Amniotic stem cell (primary cell): Measurements from ENCODE around the gene B2M.
"Not testable (repeated sequence)": the region's sequence is repeated elsewhere in the genome, so short reads cannot be mapped to it uniquely, and the experiment has no call there.

ENCODE experiments used
- DNase-seq: peaks from one replicate; lab custom pipeline; 2025; lab: John Stamatoyannopoulos, UW

The B2M gene

DNA sequence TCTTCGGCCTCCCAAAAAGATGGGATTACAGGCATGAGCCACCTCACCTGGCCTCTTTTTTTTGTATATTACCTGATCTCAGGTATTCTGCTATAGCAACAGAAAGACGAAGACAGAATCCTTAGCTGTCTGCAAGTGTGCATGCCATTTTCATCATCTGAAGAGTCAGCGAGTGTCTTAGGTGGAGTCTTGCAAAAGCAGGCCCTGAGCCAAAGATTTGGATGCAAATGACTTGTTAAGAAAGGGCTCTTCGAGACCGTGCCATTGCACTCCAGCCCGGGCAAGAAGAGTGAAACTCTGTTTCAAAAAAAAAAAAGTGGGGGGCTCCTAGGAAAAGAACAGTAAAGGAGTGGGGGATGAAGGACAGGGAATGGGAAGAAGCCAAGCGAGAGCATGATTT is 14.8 kb downstream of the B2M start:
- DNase-seq, result no peak

DNA sequence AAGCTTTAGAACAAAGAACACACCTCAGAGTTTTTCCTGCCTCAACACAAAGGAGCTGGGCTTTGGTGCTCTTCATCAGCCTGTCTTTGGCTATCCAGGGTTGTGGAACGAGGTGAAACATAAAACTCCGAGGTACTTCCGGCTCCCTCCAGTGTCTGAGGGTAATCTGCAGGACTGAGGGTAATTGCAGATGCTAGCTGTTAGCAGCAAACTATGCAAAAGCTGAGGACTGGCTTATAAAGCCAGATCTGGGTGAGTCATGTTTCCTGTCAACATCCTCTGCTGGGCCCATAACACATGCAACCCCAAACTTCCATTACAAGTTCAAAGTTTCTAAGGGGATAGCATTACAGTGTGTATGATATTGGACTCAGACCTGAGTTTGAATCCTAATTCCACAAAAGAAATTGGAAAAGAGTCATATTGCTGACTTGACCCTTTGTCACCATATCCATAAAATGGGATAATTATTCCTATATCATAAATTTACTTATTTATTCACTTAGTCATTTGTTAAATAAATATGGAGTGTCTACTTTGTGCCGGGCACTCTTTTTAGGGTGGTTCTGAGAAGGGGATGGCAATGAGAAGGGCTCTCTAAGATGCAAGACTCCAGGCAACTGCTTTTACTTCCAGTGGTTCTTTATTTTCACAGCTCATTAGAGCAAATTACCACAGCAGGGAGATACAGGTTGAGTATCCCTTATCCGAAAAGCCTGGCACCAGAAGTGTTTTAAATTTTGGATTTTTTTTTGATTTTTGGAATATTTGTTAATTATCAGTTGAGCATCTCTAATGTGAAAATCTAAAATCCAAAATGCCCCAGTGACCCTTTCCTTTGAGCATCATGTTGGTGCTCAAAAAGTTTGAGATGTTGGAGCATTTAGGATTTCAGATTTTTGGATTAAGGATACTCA is 15.5 kb downstream of the B2M start:
- peak; percentile 67 for DNase-seq

DNA sequence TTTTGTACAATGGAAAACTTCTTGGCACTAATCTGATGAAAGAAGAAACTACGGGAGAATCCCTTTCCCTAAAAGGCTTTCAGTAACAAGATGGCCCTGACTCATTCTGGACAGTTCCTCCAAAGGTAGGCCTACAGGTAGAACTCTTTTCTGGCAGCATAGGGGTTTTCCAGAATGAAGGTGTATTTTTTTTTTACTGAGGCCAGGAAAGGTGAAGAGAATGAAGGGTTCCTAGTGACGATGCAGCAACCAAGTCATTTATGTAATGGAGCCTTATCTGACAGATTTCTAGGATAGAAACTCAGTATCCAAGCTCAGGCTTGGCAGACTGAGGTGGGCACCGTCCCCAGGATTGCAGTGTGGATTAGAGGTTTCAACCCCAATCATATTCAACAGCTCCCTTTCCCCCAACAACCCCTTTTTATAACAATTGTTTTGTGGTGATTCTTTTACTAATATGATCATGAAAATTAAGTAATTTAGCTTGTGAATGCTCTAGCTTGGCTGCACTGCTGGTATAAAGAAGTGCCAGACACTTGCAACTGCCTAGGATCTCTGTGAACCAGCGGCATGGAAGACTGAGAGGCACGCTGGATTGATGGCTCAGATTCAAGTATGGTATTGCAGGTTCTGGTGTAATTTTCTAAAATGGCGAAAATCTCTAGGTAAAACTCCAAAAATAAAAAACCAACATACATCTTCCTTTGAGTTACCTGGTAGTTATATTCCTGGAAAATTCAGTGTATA is 16.3 kb downstream of the B2M start:
- DNase-seq, result no peak

DNA sequence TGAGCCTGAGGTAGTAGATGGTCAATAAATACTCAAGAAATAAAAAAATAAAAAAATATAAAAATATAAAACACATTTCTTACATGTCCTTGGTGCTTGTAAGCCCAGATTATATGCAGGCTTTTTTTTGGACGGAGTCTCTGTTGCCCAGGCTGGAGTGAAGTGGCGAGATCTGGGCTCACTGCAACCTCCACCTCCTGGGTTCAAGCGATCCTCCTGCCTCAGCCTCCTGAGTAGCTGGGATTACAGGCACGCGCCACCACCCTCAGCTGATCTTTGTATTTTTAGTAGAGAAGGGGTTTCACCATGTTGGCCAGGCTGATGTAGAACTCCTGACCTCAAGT is 16.9 kb downstream of the B2M start:
- not testable (repeated sequence) for DNase-seq

DNA sequence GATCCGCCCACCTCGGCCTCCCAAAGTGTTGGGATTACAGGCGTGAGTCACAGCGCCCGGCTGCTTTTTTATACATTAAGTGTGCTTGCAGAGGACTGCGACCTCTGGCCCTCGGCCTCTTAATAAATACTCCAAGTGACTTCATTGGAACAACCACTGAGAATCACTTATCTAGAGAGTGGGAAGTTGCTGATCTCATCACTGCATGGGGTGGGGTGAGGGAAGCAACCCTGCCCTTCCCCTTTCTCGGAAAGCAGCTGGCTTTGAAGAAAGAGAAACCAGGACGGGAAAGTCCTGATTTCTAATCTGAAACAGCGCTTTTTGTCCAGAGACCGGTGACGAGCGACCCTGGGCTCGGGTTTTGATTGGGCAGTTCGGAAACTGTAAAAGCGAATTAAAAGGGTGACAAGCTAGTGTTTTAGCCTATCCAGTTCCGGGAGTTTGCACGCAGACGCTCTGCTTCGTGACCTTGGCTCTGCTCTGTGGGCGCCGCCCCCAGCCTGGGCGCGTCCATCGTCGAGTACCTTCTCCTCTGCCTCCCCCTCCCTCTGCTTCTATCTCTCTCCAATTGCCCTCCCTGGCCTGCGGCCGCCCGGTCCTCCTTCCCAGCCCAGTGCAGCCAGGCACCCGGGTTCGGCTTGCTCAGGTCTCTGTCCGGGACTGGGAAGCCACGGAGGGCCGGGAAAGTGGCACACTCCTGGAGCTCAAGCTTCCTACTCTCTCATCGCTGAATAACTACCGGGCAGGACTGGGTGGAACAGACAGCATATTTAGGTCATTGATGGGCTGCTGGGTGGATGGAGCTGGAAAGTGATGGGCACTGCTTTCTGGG is 17.5 kb downstream of the B2M start:
- peak; percentile 95 for DNase-seq

DNA sequence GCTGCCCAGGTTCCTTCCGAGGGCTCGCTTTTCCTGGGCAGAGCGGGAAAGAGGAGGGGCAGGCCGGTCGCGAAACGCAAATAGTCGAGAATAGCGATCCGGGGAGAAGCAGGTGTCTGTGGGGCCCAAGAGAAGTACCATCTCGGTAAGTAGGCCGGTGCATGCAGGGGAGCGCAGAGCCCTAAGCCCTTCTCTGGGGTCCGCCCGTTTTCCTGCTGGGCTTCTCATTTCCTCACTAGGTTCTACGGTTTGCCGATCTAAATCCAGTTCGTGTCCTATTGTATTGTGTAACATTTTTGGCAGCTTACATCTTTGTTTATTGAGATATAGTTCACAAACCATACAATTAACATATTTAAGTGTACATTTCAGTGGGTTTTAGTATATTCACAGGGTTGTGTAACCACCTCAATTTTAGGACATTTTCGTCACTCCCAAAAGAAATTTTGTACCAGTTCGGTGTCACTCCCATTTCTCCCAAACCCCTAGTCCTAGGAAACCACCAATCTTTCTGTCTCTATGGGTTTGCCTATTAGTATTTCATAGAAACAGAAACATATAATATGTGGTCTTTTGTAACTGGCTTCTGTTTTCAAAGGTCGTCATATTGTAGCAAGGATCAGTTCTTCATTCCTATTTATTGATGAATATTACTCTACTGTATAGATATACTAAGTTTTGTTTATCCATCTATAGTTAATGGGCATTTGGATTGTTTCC is 18.3 kb downstream of the B2M start:
- no peak for DNase-seq

DNA sequence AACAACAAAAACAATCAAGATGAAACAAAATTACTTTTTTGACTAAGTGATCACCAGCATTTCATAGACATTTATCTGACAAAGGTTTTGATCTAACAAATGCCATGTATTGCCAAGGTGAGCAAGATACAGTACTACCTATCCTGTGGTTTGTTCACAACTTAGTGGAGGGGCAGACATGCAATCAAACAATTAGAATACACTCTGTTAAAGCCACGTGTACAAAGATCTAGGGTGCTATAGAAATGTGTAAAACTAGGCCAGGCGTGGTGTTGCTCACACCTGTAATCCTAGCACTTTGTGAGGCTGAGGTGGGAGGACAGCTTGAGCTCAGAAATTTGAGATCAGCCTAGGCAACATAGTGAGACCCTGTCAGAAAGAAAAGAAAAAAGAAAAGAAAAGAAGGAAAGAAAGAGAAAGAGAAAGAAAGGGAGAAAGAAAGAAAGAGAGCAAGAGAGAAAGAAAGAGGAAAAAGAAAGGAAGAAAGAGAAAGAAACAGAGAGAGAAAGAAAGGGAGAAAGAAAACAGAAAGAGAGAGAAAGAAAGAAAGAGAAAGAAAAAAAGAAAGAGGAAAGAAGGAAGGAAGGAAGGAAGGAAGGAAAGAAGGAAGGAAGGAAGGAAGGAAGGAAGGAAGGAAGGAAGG is 23.6 kb downstream of the B2M start:
- no peak for DNase-seq

DNA sequence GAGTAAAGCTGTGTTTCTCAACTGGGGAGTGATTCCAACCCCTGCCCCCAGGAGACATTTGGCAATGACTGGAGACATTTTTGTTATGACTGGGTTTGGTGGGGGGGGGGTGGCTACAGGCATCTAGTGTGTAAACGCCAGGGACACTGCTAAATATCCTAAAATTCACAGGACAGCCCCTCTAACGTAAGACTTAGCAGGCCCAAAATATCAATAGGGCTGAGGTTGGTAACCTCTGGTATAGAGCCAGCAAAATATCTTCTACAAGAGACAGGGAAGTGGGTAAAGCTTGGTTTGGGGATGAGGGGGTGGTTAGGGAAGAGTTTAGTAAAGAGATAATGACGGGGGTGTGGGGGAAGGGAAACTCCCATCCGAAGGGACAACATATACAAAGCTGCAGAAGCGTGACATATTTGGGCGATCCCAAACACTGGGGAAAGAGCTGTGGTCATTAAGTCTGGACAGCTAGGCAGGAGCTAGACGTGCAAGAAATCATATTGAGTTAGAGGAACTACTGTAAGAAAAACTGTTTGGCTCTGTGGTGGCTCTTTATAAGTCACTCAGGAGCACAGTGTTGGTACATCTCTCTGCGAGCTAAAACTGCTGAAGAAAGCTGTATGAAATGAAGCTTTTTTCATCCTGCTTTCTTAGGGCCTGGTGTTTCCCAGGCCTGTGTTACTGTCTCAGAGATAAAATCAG is 24.3 kb downstream of the B2M start:
- DNase-seq, result no peak

DNA sequence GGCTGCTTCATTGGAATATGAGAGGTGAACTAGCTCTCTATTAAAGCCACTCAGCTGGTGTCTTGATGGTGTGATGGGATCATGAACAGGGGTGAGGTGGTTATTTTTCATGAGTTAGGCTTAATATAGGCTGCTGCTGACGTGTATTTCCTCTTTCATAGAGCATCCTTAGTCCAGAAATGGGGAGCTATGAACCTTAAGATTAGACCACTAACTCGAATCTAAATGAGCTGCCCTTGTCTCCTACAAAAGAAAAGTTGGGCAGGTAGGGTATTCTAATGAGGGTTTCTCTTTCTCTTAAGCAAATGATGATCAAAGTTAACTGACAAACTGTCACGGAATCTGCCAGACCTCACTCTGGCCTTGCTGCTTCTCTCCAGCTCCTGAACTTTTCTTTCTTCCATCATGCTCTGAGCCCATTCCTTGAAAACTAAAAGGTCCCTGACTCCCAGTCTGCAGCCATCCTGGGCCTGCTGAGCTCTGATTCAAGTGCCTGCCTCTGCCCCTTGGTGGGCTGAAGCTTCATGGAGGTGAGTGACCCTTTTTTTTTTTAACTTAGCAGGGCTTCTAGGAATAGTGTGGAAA is 25.0 kb downstream of the B2M start, which contains the start of gene TRIM69:
TRIM69 (plus strand) TSS at position 348 of the 585 bp plus-strand sequence; CDS start at position 525, 177 bp downstream.
- DNase-seq, result no peak

DNA sequence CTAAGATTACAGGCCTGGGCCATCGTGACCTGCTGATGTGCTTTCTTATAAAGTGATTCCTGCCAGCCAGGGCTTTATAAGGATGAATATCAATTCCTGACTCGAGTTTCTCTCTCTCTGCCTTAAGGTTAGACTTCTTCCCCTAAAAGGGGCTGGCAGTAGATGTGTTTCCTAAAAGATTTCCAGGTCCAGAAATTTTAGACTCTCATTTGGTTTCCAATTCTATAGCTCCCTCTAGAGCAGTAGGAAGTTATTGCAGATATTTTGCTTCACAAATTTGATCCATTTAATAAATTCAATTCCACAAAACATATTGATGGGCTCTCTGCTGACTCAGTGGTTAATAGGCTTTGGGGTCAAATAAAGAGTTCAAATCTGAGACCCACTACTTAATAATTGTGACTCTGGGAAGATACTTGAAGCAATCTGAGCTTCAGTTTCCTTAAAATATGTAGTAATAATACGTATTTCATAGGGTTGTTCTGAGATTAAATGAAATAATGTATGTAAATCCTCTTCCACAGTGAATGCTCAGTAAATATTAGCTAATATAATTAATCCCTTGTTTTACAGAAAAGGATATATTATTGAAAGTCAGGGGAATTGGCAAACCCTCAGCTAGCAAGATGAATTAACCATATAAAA is 27.1 kb downstream of the B2M start:
- peak; percentile 22 for DNase-seq

DNA sequence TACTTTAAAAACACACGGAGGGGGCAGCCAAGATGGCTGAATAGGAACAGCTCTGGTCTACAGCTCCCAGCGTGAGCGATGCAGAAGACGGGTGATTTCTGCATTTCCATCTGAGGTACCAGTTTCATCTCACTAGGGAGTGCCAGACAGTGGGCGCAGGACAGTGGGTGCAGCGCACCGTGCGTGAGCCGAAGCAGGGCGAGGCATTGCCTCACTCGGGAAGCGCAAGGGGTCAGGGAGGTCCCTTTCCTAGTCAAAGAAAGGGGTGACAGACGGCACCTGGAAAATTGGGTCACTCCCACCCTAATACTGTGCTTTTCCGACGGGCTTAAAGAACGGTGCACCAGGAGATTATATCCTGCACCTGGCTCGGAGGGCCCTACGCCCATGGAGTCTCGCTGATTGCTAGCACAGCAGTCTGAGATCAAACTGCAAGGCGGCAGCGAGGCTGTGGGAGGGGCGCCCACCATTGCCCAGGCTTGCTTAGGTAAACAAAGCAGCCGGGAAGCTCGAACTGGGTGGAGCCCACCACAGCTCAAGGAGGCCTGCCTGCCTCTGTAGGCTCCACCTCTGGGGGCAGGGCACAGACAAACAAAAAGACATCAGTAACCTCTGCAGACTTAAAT is 28.0 kb downstream of the B2M start:
- not testable (repeated sequence) for DNase-seq

DNA sequence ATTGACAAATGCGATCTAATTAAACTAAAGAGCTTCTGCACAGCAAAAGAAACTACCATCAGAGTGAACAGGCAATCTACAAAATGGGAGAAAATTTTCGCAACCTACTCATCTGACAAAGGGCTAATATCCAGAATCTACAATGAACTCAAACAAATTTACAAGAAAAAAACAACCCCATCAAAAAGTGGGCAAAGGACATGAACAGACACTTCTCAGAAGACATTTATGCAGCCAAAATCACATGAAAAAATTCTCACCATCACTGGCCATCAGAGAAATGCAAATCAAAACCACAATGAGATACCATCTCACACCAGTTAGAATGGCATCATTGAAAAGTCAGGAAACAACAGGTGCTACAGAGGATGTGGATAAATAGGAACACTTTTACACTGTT is 32.1 kb downstream of the B2M start:
- not testable (repeated sequence) for DNase-seq

DNA sequence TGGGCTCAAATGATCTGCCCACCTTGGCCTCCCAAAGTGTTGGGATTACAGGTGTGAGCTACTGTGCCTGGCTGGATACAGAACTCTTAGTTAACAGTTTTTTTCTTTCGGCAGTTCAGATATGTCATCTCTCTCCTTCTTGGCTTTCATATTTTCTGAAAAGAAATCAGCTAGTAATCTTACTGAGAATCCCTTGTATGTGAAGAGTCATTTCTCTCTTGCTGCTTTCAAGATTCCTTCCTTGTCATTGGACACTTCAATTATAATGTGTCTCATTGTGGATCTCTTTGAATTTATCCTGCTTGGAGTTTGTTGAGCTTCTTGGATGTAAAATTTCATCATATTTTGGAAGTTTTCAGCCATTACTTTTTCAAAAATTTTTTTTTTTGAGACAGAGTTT is 42.0 kb downstream of the B2M start:
- DNase-seq, result no peak

DNA sequence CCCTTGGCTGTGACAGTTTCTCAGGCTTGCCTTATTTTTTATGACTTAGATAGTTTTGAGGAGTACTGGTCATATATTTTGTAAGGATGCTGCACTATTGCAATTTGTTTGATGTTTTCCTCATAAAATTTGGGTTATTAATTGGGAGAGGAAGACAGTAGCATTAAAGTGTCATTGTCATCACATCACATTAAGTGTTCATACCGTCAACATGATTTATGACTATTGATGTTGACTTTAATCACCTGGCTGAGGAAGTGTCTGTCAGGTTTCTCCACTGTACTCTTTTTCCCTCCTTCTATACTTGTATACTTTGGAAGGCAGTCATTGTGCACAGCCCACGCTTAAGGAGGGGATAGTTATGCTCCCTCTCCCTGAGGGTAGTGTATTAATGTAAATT is 51.9 kb downstream of the B2M start:
- DNase-seq, result no peak

DNA sequence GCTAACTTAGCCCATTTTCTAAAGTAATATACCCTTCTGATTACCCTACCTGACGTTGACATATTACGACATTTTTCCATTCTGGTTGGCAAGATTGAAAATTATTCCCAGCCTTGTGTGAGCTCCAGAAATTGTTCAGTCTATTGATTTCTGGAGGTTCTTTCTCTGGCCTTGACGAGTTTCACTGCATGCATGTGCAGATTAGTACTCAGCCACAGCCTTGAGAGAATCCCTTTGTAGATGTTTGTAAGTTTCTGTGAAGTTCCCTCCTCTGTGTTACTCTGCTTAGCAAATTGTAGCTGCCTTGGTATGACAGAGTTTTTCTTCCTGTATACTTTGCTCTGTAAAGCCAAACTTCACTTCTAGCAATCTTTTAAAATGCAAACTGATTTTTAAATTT is 52.5 kb downstream of the B2M start:
- no peak for DNase-seq

DNA sequence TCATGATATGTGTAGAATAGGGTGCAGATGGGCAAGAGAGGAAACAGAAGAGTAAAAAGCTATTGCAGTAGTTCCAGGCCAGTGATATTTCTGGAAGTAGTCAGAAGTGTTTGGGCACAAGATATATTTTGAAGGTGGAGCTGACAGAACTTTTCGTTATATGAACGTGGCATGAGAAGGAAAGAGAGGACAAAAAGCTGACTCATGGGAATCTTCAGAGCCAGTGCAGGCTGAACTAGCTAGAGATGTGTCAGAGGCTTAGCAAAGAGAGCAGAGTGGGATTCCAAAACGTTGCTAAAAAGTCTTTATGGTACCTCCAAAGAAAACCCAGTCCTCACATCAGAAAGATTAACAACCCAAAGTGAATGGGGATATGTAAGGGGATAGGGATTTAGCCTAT is 53.7 kb downstream of the B2M start:
- DNase-seq, result no peak
